VCaP (cell line): ENCODE measurements around the gene ARHGAP22.

Experiments
- H3K27ac ChIP-seq: fragments of 450-650 bp; 2 replicates; pipeline ENCODE4 v1.5.1; 2017
- CTCF ChIP-seq: fragments of 450-650 bp; conservative IDR thresholded peaks from 2 replicates; pipeline ENCODE4 v1.5.1; 2017; ENCODE audit warnings: mild to moderate bottlenecking, moderate library complexity

Gene ARHGAP22

GRCh38 chr10:48501226-48501625 is 103.6 kb downstream of the ARHGAP22 start:
- no peak for TF ChIP-seq CTCF
- H3K27ac ChIP-seq, result no peak overlapping the region

DNA sequence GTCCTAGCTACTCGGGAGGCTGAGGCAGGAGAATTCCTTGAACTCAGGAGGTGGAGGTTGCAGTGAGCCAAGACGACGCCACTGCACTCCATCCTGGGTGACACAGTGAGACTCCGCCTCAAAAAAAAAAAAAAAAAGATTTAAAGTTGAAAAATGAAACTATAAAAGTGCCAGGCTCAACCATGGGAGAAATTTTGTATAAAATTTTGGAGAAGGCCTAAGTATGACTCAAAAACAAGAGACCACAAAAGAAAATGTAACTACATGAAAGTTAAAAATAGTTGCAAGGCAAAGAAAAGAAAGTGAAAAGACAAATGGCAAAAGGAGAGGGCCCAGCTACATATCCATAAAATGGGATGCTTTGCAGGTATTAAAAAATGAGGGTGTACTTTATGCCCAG is 104.1 kb downstream of the ARHGAP22 start:
- no peak for TF ChIP-seq CTCF
- H3K27ac ChIP-seq, result no peak overlapping the region

- H3K27ac ChIP-seq, result no peak overlapping the region
- TF ChIP-seq CTCF, result no peak
These were observed 105.8 kb downstream of the ARHGAP22 start for GRCh38 chr10:48498940-48499510.

DNA sequence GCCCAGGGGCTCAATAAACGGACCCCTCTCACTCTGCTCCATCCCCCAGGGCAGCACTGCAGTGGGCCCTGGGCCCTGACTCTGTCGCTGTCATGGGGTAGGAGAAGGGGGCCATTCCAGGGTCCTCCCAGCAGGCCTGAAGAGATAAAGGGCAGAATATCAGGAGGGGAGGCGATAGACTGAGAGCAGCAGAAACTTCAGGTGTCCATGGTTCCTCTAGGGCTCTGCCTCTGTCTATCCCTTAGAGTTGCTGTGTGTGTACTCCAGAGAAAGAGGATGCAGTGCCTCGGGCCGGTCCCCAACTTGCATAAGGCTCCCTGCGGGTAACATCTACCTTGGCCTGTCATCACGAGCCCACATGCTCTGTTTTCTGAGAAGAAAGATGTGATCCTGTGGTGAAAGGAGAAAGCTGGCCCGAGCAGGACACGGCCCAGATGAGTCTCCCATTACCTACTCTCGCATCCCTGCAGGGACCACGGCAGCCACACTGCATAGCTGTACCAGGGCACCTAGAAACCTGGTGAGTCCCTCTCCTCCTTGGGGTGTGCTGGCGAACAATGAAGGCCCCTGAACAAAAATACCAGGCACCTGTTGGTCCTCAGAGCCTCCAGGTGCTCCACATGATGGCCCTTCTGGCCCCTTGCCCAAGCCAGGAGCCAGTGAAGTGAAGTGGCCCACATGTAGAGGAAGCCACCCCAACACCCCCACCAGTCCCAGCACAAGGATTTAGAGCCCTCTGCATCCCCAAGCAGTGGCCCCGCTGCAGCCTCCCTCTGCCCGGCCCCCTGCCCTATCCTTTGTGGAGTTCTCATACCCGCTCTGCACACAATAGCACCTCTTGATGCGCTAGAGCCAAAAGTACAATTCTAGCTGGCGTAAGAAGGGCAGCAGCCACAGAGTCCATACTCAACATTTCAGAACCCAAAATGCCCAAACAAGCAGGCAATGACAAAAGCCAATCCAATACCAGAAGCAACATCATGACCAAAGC is 106.8 kb downstream of the ARHGAP22 start:
- TF ChIP-seq CTCF, result no peak
- H3K27ac ChIP-seq, result no peak overlapping the region

DNA sequence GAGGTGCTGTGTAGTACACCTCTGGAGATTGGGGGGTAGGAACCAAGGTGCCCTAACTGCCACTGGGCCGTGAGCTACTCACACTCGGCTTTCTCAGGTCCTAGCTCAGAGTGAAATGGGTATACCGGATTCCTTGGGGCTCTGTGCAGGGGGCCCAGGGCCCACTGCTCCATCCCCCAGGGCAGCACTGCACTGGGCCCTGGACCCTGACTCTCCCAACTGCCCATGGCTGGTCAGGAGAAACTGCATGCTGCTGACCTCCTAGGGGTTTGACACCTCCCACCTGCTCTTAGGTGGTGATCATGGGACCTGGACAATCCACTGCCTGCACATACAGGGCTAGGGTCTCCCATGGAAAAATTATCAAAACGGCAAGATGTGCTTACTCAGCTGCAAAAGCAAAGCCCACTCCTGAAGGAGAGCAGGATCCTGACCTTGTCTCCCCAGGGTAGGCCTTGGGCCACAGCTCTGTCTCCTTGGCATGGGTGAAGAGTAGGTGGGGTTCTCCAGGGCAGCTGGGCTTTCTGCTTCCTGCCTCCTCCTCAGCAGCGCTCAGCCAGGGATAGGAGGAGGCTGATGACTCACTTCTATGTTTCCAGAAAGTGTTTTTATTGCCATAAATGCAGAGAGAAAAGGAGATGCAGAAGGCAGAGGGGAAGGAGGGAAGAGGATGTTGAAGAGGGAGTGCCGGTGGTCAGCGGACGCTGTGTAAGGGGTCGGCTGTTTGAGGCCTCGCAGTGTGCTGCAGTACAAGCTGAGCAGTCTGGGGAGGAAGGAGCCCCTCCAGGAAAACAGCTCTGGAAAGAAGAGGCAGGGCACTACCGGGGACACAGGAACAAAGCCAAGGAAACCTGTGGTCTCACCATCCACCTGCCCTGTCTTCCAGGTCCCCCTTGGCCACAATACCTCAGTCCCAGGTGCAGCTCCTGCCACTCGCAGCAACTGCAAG is 107.8 kb downstream of the ARHGAP22 start:
- no peak for TF ChIP-seq CTCF
- no peak overlapping the region for H3K27ac ChIP-seq

- no peak for TF ChIP-seq CTCF
- H3K27ac ChIP-seq, result no peak overlapping the region
These were observed 108.6 kb downstream of the ARHGAP22 start for GRCh38 chr10:48496105-48496830.
